ENCODE measurements around the gene GTPBP3.

DNA sequence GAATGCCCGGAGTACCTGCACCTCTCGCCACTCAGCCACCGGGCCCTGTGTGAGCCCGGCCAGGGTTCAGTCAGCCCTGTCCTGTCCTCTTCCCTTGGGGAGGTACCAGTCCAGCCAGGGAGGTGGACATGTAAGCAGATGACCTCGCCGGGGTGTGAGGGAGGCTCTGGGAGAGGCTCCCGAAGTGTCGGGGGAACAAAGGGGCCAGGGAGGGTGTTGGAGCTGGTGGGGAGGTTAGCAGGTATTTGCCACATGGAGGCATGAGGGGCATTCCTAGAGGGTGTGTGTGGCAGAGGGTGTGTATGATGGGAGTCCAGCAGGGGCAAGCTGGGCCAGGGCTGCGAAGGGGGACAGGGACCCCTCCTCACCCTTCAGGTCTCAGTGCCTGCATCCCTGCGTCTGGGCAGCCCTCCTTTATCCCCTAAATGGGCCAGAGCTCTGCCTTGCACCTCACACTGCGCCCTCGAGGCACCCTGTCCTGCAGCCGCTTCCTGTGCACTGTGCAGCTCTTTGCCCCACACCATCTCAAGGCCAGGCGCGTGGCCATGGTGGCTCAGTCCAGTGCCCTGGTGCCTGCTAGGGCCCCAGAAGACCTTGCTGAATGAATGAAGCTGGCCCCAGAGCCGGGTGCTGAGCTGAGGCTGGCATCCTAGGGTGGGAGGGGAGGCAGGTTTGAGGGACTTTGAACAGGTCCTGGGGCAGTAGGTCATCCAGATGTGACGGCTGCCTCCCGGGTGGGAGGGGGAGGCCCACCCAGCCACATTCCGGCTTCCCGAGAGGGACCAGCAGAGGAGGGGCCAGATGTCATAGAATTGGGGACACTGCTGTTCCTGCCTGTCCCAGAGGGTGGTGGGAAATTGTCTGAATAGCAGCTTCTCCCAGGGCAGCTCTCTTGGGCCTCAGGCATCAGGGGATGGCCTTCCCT, 24.9 kb upstream of the GTPBP3 start:
- TF ChIP-seq, protein P1, sequence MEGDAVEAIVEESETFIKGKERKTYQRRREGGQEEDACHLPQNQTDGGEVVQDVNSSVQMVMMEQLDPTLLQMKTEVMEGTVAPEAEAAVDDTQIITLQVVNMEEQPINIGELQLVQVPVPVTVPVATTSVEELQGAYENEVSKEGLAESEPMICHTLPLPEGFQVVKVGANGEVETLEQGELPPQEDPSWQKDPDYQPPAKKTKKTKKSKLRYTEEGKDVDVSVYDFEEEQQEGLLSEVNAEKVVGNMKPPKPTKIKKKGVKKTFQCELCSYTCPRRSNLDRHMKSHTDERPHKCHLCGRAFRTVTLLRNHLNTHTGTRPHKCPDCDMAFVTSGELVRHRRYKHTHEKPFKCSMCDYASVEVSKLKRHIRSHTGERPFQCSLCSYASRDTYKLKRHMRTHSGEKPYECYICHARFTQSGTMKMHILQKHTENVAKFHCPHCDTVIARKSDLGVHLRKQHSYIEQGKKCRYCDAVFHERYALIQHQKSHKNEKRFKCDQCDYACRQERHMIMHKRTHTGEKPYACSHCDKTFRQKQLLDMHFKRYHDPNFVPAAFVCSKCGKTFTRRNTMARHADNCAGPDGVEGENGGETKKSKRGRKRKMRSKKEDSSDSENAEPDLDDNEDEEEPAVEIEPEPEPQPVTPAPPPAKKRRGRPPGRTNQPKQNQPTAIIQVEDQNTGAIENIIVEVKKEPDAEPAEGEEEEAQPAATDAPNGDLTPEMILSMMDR (IDR thresholded peaks at IDR 0.05) = no peak
- TF ChIP-seq POLR2AphosphoS5 (IDR thresholded peaks at IDR 0.05) = no peak
